SK-N-MC (cell line): Measurements from ENCODE around the gene HOXA9.

Source experiments
- EZH2 ChIP-seq: fragments of 200-600 bp; sonication (generic); IDR thresholded peaks from one replicate; pipeline ENCODE4 v1.6.1; 2017; ENCODE audit warnings: antibody characterized with exemption
- POLR2AphosphoS5 ChIP-seq: IDR thresholded peaks from 2 replicates; pipeline ENCODE4 v1.6.1; 2012; ENCODE audit warnings: mild to moderate bottlenecking, low read depth, low read length, borderline replicate concordance

DNA sequence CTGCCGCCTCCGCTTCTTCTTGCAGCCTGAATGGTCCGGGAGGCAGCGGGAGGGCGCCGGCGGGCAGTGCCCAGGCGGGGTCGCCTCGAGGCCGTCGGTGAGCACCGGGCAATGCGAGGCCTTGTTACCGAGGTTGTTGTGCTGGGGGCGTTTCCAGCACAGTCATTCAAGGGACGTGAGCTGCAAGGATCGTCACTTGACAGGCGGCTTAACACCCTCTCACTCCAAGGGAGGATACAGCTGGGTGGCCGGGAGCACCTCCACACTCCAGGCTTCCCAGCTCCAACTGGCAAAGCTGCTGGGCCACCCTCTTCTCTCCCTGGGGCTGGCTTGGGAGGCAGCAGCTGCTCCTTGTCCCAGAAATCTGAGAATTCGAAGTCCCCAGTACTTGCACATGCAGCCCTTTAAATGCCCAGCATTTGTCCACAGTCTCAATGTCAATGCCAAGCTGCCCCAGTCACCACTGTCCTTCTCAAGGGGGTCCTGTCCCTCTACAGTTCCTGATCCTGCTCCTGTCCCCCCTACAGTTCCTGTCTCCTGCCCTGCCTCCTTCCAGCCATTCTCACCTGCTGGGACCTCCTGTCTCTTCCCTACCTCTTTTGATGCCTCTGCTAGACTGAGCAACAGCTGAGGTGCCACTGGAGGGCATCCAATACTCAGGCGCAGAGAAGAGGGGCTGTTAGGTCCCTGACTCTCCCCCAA, 24.1 kb upstream of the HOXA9 start:
- no peak for TF ChIP-seq EZH2
- no peak for TF ChIP-seq POLR2AphosphoS5
